Osteocyte (in vitro differentiated cells): ENCODE results near the gene SYNGR2. TPM values are rescaled to one million over a fixed set of nuclear protein-coding genes. Genes with fewer than 3 reads are reported as not detected.

Source experiments
- DNase-seq: peaks from one replicate; pipeline ENCODE4 v3.0.0; 2021; ENCODE audit warnings: mixed read lengths; ENCODE audit not compliant: unreplicated experiment; ENCODE audit errors: extremely low spot score
- H3K27ac Mint-ChIP-seq: one replicate; pipeline ENCODE4 v1.8.0; 2021; ENCODE audit warnings: mild to moderate bottlenecking, mixed read lengths; ENCODE audit not compliant: unreplicated experiment
- H3K27me3 Mint-ChIP-seq: one replicate; pipeline ENCODE4 v1.8.0; 2021; ENCODE audit warnings: mixed read lengths; ENCODE audit not compliant: unreplicated experiment
- H3K36me3 Mint-ChIP-seq: one replicate; pipeline ENCODE4 v1.8.0; 2021; ENCODE audit warnings: mixed read lengths; ENCODE audit not compliant: unreplicated experiment
- H3K4me1 Mint-ChIP-seq: one replicate; pipeline ENCODE4 v1.8.0; 2021; ENCODE audit warnings: mixed read lengths; ENCODE audit not compliant: unreplicated experiment
- H3K4me3 Mint-ChIP-seq: one replicate; pipeline ENCODE4 v1.8.0; 2021; ENCODE audit warnings: mild to moderate bottlenecking, moderate library complexity, mixed read lengths; ENCODE audit not compliant: unreplicated experiment
- H3K9me3 Mint-ChIP-seq: one replicate; pipeline ENCODE4 v1.8.0; 2021; ENCODE audit warnings: mixed read lengths; ENCODE audit not compliant: unreplicated experiment
- total RNA-seq: library from RNA; stranded (reverse); gene quantifications from 2 replicates; pipeline ENCODE4 v1.2.1, GENCODE V29; 2021
- TF ChIP-seq, protein P1 (sequence below): fragments of 200-600 bp; sonication (generic); IDR thresholded peaks from 2 replicates; pipeline ENCODE4 v1.5.0; 2021; ENCODE audit warnings: antibody characterized with exemption, mild to moderate bottlenecking, moderate library complexity

The SYNGR2 gene
- total RNA-seq, 1 donor from 2014 or later = 43.2 TPM

GRCh38 chr17:78206298-78206697 is 37.9 kb downstream of the SYNGR2 start:
- H3K36me3 Mint-ChIP-seq = peaks cover 12% of the 10 kb centered on the region

GRCh38 chr17:78208486-78208885 is 40.1 kb downstream of the SYNGR2 start:
- TF ChIP-seq, protein P1, sequence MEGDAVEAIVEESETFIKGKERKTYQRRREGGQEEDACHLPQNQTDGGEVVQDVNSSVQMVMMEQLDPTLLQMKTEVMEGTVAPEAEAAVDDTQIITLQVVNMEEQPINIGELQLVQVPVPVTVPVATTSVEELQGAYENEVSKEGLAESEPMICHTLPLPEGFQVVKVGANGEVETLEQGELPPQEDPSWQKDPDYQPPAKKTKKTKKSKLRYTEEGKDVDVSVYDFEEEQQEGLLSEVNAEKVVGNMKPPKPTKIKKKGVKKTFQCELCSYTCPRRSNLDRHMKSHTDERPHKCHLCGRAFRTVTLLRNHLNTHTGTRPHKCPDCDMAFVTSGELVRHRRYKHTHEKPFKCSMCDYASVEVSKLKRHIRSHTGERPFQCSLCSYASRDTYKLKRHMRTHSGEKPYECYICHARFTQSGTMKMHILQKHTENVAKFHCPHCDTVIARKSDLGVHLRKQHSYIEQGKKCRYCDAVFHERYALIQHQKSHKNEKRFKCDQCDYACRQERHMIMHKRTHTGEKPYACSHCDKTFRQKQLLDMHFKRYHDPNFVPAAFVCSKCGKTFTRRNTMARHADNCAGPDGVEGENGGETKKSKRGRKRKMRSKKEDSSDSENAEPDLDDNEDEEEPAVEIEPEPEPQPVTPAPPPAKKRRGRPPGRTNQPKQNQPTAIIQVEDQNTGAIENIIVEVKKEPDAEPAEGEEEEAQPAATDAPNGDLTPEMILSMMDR = no peak
- Mint-ChIP-seq H3K27ac (no peak overlapping the region), H3K4me1 (no peaks in the 10 kb centered on the region), H3K27me3 (no peaks in the 10 kb centered on the region), H3K4me3 (no peak overlapping the region), H3K36me3 (peaks cover 12% of the 10 kb centered on the region), H3K9me3 (no peaks in the 10 kb centered on the region)
- no peak for DNase-seq

More at GRCh38 chr17:78206298-78206697, 37.9 kb downstream of the SYNGR2 start:
- H3K27ac Mint-ChIP-seq = peak overlapping the region; percentile 44
- DNase-seq = no peak
- H3K4me1 Mint-ChIP-seq = no peaks in the 10 kb centered on the region
- no peaks in the 10 kb centered on the region for H3K9me3 Mint-ChIP-seq
- H3K27me3 Mint-ChIP-seq = no peaks in the 10 kb centered on the region
- H3K4me3 Mint-ChIP-seq = no peak overlapping the region
- TF ChIP-seq, protein P1 = no peak

GRCh38 chr17:78210111-78210510 is 41.7 kb downstream of the SYNGR2 start:
- Mint-ChIP-seq H3K27ac (no peak overlapping the region), H3K36me3 (peaks cover 9% of the 10 kb centered on the region), H3K4me3 (no peak overlapping the region), H3K9me3 (no peaks in the 10 kb centered on the region), H3K27me3 (no peaks in the 10 kb centered on the region), H3K4me1 (peaks cover 7% of the 10 kb centered on the region)
- DNase-seq = no peak
- TF ChIP-seq, protein P1 = no peak

- H3K36me3 Mint-ChIP-seq = peaks cover 7% of the 10 kb centered on the region
- H3K27me3 Mint-ChIP-seq = no peaks in the 10 kb centered on the region
- H3K4me3 Mint-ChIP-seq = no peak overlapping the region
- TF ChIP-seq, protein P1 = no peak
- no peak overlapping the region for H3K27ac Mint-ChIP-seq
- no peak for DNase-seq
- H3K9me3 Mint-ChIP-seq = no peaks in the 10 kb centered on the region
- H3K4me1 Mint-ChIP-seq = peaks cover 13% of the 10 kb centered on the region
Observed at GRCh38 chr17:78211032-78211431, 42.7 kb downstream of the SYNGR2 start.

DNA sequence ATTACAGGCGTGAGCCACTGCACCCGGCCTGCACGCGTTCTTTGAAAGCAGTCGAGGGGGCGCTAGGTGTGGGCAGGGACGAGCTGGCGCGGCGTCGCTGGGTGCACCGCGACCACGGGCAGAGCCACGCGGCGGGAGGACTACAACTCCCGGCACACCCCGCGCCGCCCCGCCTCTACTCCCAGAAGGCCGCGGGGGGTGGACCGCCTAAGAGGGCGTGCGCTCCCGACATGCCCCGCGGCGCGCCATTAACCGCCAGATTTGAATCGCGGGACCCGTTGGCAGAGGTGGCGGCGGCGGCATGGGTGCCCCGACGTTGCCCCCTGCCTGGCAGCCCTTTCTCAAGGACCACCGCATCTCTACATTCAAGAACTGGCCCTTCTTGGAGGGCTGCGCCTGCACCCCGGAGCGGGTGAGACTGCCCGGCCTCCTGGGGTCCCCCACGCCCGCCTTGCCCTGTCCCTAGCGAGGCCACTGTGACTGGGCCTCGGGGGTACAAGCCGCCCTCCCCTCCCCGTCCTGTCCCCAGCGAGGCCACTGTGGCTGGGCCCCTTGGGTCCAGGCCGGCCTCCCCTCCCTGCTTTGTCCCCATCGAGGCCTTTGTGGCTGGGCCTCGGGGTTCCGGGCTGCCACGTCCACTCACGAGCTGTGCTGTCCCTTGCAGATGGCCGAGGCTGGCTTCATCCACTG is 45.8 kb downstream of the SYNGR2 start, which contains the start of gene BIRC5:
Gene BIRC5, plus strand, starts transcription at position 238 of the 690 bp plus-strand sequence. Its CDS starts 64 bp downstream, at position 302.
- no peaks in the 10 kb centered on the region for H3K27me3 Mint-ChIP-seq
- H3K9me3 Mint-ChIP-seq = no peaks in the 10 kb centered on the region
- H3K4me3 Mint-ChIP-seq = peak within 1 kb of the TSS; percentile 83
- no peaks in the 10 kb centered on the region for H3K36me3 Mint-ChIP-seq
- TF ChIP-seq, protein P1 = no peak
- peaks cover 15% of the 10 kb centered on the region for H3K4me1 Mint-ChIP-seq
- DNase-seq = peak; percentile 96
- no peak within 1 kb of the TSS for H3K27ac Mint-ChIP-seq
